ENCODE data around the gene DNA2. TPM values are rescaled to one million over a fixed set of nuclear protein-coding genes. Genes with fewer than 3 reads are reported as not detected.

The DNA2 gene
- total RNA-seq, 2 experiments from 2014 or later: 35.0 to 36.1 TPM

DNA sequence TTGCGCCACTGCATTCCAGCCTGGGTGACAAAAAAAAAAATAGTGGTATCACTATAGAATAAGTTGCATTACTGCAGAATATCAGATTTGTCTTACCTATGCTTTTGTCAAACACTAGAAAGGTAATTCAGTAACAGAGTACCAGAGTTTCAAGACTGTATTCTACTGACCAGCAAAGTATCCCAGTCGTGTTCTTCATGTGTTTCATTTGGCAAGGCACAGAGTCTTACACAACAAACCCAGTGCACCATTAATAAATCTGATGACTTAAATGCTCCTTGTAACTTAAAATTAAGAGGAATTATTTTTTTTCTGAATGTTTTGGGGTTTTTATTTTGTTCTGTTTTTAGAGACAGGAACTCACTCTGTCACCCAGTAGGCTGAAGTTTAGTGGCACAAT, 104.7 kb downstream of the DNA2 start:
- ATAC-seq (ENCODE audit: low read depth) (no peak), DNase-seq (no peak)
- Mint-ChIP-seq H3K27ac (no peak overlapping the region), H3K4me1 (peaks cover 2% of the 10 kb centered on the region), H3K36me3 (peaks cover 21% of the 10 kb centered on the region), H3K27me3 (no peaks in the 10 kb centered on the region), H3K9me3 (peaks cover 6% of the 10 kb centered on the region), H3K4me3 (no peak overlapping the region)
- POLR2A ChIA-PET: no interaction called here

- Mint-ChIP-seq H3K27ac (no peak overlapping the region), H3K4me1 (peaks cover 2% of the 10 kb centered on the region), H3K36me3 (peaks cover 18% of the 10 kb centered on the region), H3K27me3 (no peaks in the 10 kb centered on the region), H3K9me3 (peaks cover 6% of the 10 kb centered on the region), H3K4me3 (no peak overlapping the region)
- ATAC-seq (ENCODE audit: low read depth) (no peak), DNase-seq (no peak)
- POLR2A ChIA-PET: no interaction called here
These were observed 105.2 kb downstream of the DNA2 start for GRCh38 chr10:68366600-68366999.

DNA sequence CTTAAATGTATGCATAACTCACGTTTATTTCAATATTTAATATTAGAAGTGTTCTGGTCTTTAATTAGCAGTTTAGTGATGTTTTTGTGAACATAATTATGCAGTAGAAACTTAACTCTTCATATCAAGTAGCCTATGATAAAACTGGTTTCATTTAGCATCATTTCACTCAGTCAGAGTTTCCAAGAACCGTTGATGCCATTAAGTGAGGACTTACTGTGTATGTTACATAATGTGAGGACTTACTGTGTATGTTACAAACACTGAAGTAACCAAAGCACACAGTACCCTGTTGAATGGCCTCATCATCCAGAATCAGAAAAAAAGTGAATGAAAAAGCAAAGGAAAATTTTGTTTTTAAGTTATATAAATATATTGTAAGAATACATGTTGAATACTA, 106.2 kb downstream of the DNA2 start:
- POLR2A ChIA-PET: no interaction called here
- no peak overlapping the region for H3K27ac Mint-ChIP-seq
- H3K4me1 Mint-ChIP-seq: peaks cover 2% of the 10 kb centered on the region
- ATAC-seq (ENCODE audit: low read depth) (no peak), DNase-seq (no peak)
- H3K4me3 Mint-ChIP-seq: no peak overlapping the region
- H3K9me3 Mint-ChIP-seq: peaks cover 3% of the 10 kb centered on the region
- H3K36me3 Mint-ChIP-seq: peaks cover 10% of the 10 kb centered on the region
- H3K27me3 Mint-ChIP-seq: no peaks in the 10 kb centered on the region

GRCh38 chr10:68364101-68364886, 107.5 kb downstream of the DNA2 start:
- peaks cover 2% of the 10 kb centered on the region for H3K4me1 Mint-ChIP-seq
- H3K27ac Mint-ChIP-seq: no peak overlapping the region
- POLR2A ChIA-PET: no interaction called here
- DNase-seq (no peak), ATAC-seq (ENCODE audit: low read depth) (no peak)
- H3K36me3 Mint-ChIP-seq: peaks cover 5% of the 10 kb centered on the region
- H3K27me3 Mint-ChIP-seq: no peaks in the 10 kb centered on the region
- no peak overlapping the region for H3K4me3 Mint-ChIP-seq
- H3K9me3 Mint-ChIP-seq: no peaks in the 10 kb centered on the region

Other genes with a start within 250 kb of the DNA2 start
- not detected for gene ATOH7, start 239.9 kb downstream of the DNA2 start, total RNA-seq
- 100 to 1,000 TPM; 132 to 138 TPM for gene HNRNPH3, start 139.9 kb downstream of the DNA2 start, total RNA-seq
- gene PBLD, start 139.0 kb downstream of the DNA2 start, total RNA-seq: 1 to 10 TPM; 1.6 to 1.9 TPM
- 10 to 100 TPM; 15.5 to 22.6 TPM for gene RUFY2, start 64.7 kb downstream of the DNA2 start, total RNA-seq
- 10 to 100 TPM; 17.8 to 18.9 TPM for gene SLC25A16, start 55.5 kb upstream of the DNA2 start, total RNA-seq
- 1 to 10 TPM; 3.8 to 4.1 TPM for gene TET1, start 88.4 kb upstream of the DNA2 start, total RNA-seq
- 10 to 100 TPM; 68.6 to 93.5 TPM for gene CCAR1, start 249.3 kb upstream of the DNA2 start, total RNA-seq